ENCODE data around the gene NSUN3.

GRCh38 chr3:94106268-94106667 lies 43.4 kb downstream of the NSUN3 start:
- TF ChIP-seq CTCF (IDR thresholded peaks at IDR 0.05): no peak
- TF ChIP-seq POLR2A (IDR thresholded peaks at IDR 0.05): no peak

Measured in heart left ventricle (tissue), 13 donors.